ENCODE data around the gene CYB561D2. TPM values are rescaled to one million over a fixed set of nuclear protein-coding genes. Genes with fewer than 3 reads are reported as not detected.

Gene CYB561D2
- total and polyA plus RNA-seq, 2 of the 13 experiments (the other 11 are each of a cell fraction or from before 2014, with no cell fraction given) = 11.1 to 17.2 TPM

GRCh38 chr3:50342813-50343633 lies 7.6 kb upstream of the CYB561D2 start:
- CTCF ChIA-PET (ENCODE audit: low intra/inter-chr PET ratio, low total read pairs) = no interaction called here
- no TSS peak for BruUV-seq (replicated peaks)
- peaks cover 0 to 4% of the 10 kb centered on the region in 2 experiments; a peak in 1 of 5 replicates for H3K36me3 ChIP-seq (replicated peaks in 1 of 2; ENCODE audit: control insufficient read depth in 1 of 2, insufficient read depth in 2 of 2, low read length in 2 of 2)
- H3K79me2 ChIP-seq (ENCODE audit: insufficient read depth, low read length) = no peaks in the 10 kb centered on the region
- in situ Hi-C loops (cut with HindIII; ENCODE audit: extremely low pct_ligation_motif_present, low pct_unique_long_range_greater_than_20kb) = loop anchor here (10.0 kb wide), 1 partner anchor 202 kb away; no protein-coding TSS in a partner anchor
- H4K20me1 ChIP-seq (ENCODE audit: insufficient read depth, low read length) = 0 out of 2 replicates have a peak, but pooled peaks cover 3% of the 10 kb centered on the region
- H3K4me2 ChIP-seq (ENCODE audit: low read depth, low read length) = peak overlapping the region; percentile 36
- no peak overlapping the region; a peak in 1 of 6 replicates for H3K4me3 ChIP-seq (replicated peaks in 1 of 3; ENCODE audit: insufficient read depth in 1 of 3, low read depth in 2 of 3, low read length in 3 of 3)
- POLR2A ChIA-PET = interaction anchor here (1.0 kb wide), 1 partner anchor 43 kb away, joined by 3 read pairs; no protein-coding TSS in a partner anchor
- 47% methylated on average over 5 of the region's 13 CpGs for WGBS (ENCODE audit: low lambda C conversion rate)
- no peak overlapping the region for H2AFZ ChIP-seq (ENCODE audit: low read length)
- no peak overlapping the region for H3K9ac ChIP-seq (ENCODE audit: insufficient read depth, low read depth, low read length)
- no peaks in the 10 kb centered on the region for H3K9me3 ChIP-seq (ENCODE audit: low read length)
- no peak overlapping the region for H3K27ac ChIP-seq (ENCODE audit: extremely low read length, insufficient read depth, low read length)
- H3K4me1 ChIP-seq (ENCODE audit: insufficient read depth, low read length) = peaks cover 67% of the 10 kb centered on the region
- H3K27me3 ChIP-seq (ENCODE audit: control insufficient read depth in 1 of 2, insufficient read depth in 2 of 2, low read length in 2 of 2) = 0 out of 5 replicates have a peak, but pooled peaks cover 0 to 1% of the 10 kb centered on the region in 2 experiments
- intact Hi-C loops (cut with micrococcal nuclease; ENCODE audit: unreplicated experiment) = loop anchor here (10.0 kb wide), 1 partner anchor 202 kb away; no protein-coding TSS in a partner anchor
- peak; percentile 42 for FAIRE-seq
- DNase-seq (ENCODE audit: low spot score) = no peak
- peak; percentile 79 for ATAC-seq
- TF ChIP-seq ZFX (CRISPR knock-in tag; IDR thresholded peaks at IDR 0.05; ENCODE audit: low read depth) (0 out of 2 replicates have a peak, but pooled peaks have one; percentile 29), XRCC5 (optimal IDR thresholded peaks at IDR 0.05; ENCODE audit: low read length) (peak; percentile 26), STAG1 (CRISPR knock-in tag; IDR thresholded peaks at IDR 0.05) (peak; percentile 34), NR2C2 (CRISPR knock-in tag; IDR thresholded peaks at IDR 0.05; ENCODE audit: borderline replicate concordance) (no peak)
- TF ChIP-seq, protein P1, sequence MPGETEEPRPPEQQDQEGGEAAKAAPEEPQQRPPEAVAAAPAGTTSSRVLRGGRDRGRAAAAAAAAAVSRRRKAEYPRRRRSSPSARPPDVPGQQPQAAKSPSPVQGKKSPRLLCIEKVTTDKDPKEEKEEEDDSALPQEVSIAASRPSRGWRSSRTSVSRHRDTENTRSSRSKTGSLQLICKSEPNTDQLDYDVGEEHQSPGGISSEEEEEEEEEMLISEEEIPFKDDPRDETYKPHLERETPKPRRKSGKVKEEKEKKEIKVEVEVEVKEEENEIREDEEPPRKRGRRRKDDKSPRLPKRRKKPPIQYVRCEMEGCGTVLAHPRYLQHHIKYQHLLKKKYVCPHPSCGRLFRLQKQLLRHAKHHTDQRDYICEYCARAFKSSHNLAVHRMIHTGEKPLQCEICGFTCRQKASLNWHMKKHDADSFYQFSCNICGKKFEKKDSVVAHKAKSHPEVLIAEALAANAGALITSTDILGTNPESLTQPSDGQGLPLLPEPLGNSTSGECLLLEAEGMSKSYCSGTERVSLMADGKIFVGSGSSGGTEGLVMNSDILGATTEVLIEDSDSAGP (CRISPR knock-in tag; IDR thresholded peaks at IDR 0.05; ENCODE audit: borderline replicate concordance) = peak; percentile 17; the same call in 1 of the 2 replicates
- TF ChIP-seq, protein P2, sequence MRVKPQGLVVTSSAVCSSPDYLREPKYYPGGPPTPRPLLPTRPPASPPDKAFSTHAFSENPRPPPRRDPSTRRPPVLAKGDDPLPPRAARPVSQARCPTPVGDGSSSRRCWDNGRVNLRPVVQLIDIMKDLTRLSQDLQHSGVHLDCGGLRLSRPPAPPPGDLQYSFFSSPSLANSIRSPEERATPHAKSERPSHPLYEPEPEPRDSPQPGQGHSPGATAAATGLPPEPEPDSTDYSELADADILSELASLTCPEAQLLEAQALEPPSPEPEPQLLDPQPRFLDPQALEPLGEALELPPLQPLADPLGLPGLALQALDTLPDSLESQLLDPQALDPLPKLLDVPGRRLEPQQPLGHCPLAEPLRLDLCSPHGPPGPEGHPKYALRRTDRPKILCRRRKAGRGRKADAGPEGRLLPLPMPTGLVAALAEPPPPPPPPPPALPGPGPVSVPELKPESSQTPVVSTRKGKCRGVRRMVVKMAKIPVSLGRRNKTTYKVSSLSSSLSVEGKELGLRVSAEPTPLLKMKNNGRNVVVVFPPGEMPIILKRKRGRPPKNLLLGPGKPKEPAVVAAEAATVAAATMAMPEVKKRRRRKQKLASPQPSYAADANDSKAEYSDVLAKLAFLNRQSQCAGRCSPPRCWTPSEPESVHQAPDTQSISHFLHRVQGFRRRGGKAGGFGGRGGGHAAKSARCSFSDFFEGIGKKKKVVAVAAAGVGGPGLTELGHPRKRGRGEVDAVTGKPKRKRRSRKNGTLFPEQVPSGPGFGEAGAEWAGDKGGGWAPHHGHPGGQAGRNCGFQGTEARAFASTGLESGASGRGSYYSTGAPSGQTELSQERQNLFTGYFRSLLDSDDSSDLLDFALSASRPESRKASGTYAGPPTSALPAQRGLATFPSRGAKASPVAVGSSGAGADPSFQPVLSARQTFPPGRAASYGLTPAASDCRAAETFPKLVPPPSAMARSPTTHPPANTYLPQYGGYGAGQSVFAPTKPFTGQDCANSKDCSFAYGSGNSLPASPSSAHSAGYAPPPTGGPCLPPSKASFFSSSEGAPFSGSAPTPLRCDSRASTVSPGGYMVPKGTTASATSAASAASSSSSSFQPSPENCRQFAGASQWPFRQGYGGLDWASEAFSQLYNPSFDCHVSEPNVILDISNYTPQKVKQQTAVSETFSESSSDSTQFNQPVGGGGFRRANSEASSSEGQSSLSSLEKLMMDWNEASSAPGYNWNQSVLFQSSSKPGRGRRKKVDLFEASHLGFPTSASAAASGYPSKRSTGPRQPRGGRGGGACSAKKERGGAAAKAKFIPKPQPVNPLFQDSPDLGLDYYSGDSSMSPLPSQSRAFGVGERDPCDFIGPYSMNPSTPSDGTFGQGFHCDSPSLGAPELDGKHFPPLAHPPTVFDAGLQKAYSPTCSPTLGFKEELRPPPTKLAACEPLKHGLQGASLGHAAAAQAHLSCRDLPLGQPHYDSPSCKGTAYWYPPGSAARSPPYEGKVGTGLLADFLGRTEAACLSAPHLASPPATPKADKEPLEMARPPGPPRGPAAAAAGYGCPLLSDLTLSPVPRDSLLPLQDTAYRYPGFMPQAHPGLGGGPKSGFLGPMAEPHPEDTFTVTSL (CRISPR knock-in tag; IDR thresholded peaks at IDR 0.05; ENCODE audit: borderline replicate concordance) = no peak
- TF ChIP-seq, protein P3, sequence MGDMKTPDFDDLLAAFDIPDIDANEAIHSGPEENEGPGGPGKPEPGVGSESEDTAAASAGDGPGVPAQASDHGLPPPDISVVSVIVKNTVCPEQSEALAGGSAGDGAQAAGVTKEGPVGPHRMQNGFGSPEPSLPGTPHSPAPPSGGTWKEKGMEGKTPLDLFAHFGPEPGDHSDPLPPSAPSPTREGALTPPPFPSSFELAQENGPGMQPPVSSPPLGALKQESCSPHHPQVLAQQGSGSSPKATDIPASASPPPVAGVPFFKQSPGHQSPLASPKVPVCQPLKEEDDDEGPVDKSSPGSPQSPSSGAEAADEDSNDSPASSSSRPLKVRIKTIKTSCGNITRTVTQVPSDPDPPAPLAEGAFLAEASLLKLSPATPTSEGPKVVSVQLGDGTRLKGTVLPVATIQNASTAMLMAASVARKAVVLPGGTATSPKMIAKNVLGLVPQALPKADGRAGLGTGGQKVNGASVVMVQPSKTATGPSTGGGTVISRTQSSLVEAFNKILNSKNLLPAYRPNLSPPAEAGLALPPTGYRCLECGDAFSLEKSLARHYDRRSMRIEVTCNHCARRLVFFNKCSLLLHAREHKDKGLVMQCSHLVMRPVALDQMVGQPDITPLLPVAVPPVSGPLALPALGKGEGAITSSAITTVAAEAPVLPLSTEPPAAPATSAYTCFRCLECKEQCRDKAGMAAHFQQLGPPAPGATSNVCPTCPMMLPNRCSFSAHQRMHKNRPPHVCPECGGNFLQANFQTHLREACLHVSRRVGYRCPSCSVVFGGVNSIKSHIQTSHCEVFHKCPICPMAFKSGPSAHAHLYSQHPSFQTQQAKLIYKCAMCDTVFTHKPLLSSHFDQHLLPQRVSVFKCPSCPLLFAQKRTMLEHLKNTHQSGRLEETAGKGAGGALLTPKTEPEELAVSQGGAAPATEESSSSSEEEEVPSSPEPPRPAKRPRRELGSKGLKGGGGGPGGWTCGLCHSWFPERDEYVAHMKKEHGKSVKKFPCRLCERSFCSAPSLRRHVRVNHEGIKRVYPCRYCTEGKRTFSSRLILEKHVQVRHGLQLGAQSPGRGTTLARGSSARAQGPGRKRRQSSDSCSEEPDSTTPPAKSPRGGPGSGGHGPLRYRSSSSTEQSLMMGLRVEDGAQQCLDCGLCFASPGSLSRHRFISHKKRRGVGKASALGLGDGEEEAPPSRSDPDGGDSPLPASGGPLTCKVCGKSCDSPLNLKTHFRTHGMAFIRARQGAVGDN (CRISPR knock-in tag; IDR thresholded peaks at IDR 0.05) = peak; percentile 40; the same call in 1 of the 2 replicates
